ENCODE data around the gene ANKRD30A. TPM values are rescaled to one million over a fixed set of nuclear protein-coding genes. Genes with fewer than 3 reads are reported as not detected.

The ANKRD30A gene
- total RNA-seq, 2 donors from 2014 or later, result not detected

- no peak overlapping the region for H3K27ac ChIP-seq (ENCODE audit: low read depth, low read length)
- WGBS, 2 experiments (ENCODE audit: insufficient coverage in 1 of 2, insufficient read length in 1 of 2), result 96% methylated on average over 2 of the region's 2 CpGs; no CpG with 5 or more reads in 1 of the 2 experiments
- no peak overlapping the region for H3K4me3 ChIP-seq (ENCODE audit: low read length)
- Mint-ChIP-seq H3K27ac (no peak overlapping the region), H3K36me3 (ENCODE audit: low read depth) (no peaks in the 10 kb centered on the region), H3K4me3 (no peak overlapping the region), H3K4me1 (no peaks in the 10 kb centered on the region), H3K9me3 (peaks cover 63% of the 10 kb centered on the region), H3K27me3 (ENCODE audit: insufficient read depth) (no peaks in the 10 kb centered on the region)
- no peak overlapping the region for H3K9ac ChIP-seq (ENCODE audit: extremely low read depth, low read length, poor library complexity, severe bottlenecking)
- DNase-seq, result no peak
- H3K36me3 ChIP-seq (ENCODE audit: control insufficient read depth, insufficient read depth, low read length), result no peaks in the 10 kb centered on the region
- peaks cover 78% of the 10 kb centered on the region for H3K9me3 ChIP-seq (ENCODE audit: control insufficient read depth, low read length)
- no peak for TF ChIP-seq CTCF (conservative IDR thresholded peaks at IDR 0.05)
- H3K27me3 ChIP-seq (ENCODE audit: control insufficient read depth, insufficient read depth, low read length, poor library complexity, severe bottlenecking), result no peaks in the 10 kb centered on the region
- no peaks in the 10 kb centered on the region for H3K4me1 ChIP-seq (ENCODE audit: control insufficient read depth, insufficient read depth, low read length)
These were observed 99.8 kb downstream of the ANKRD30A start for GRCh38 chr10:37225163-37225562.

- no peak overlapping the region for H3K9ac ChIP-seq (ENCODE audit: extremely low read depth, low read length, poor library complexity, severe bottlenecking)
- no peaks in the 10 kb centered on the region for H3K36me3 Mint-ChIP-seq (ENCODE audit: low read depth)
- no peaks in the 10 kb centered on the region for H3K27me3 ChIP-seq (ENCODE audit: control insufficient read depth, insufficient read depth, low read length, poor library complexity, severe bottlenecking)
- no peak overlapping the region for H3K4me3 Mint-ChIP-seq
- no peaks in the 10 kb centered on the region for H3K4me1 ChIP-seq (ENCODE audit: control insufficient read depth, insufficient read depth, low read length)
- no peaks in the 10 kb centered on the region for H3K4me1 Mint-ChIP-seq
- no peak for DNase-seq
- H3K27ac Mint-ChIP-seq, result no peak overlapping the region
- no peaks in the 10 kb centered on the region for H3K36me3 ChIP-seq (ENCODE audit: control insufficient read depth, insufficient read depth, low read length)
- peaks cover 63% of the 10 kb centered on the region for H3K9me3 Mint-ChIP-seq
- no peak overlapping the region for H3K4me3 ChIP-seq (ENCODE audit: low read length)
- H3K27me3 Mint-ChIP-seq (ENCODE audit: insufficient read depth), result no peaks in the 10 kb centered on the region
- H3K27ac ChIP-seq (ENCODE audit: low read depth, low read length), result no peak overlapping the region
- H3K9me3 ChIP-seq (ENCODE audit: control insufficient read depth, low read length), result peaks cover 76% of the 10 kb centered on the region
- TF ChIP-seq CTCF (conservative IDR thresholded peaks at IDR 0.05), result no peak
These were observed 101.1 kb downstream of the ANKRD30A start for GRCh38 chr10:37226524-37226923.

- H3K27me3 Mint-ChIP-seq (ENCODE audit: insufficient read depth), result no peaks in the 10 kb centered on the region
- H3K9me3 Mint-ChIP-seq, result peaks cover 63% of the 10 kb centered on the region
- H3K4me3 Mint-ChIP-seq, result no peak overlapping the region
- no peaks in the 10 kb centered on the region for H3K4me1 ChIP-seq (ENCODE audit: control insufficient read depth, insufficient read depth, low read length)
- no peak for DNase-seq
- H3K4me1 Mint-ChIP-seq, result no peaks in the 10 kb centered on the region
- H3K36me3 ChIP-seq (ENCODE audit: control insufficient read depth, insufficient read depth, low read length), result no peaks in the 10 kb centered on the region
- no peak overlapping the region for H3K9ac ChIP-seq (ENCODE audit: extremely low read depth, low read length, poor library complexity, severe bottlenecking)
- no peaks in the 10 kb centered on the region for H3K36me3 Mint-ChIP-seq (ENCODE audit: low read depth)
- no peak overlapping the region for H3K27ac ChIP-seq (ENCODE audit: low read depth, low read length)
- no peak overlapping the region for H3K27ac Mint-ChIP-seq
- no peaks in the 10 kb centered on the region for H3K27me3 ChIP-seq (ENCODE audit: control insufficient read depth, insufficient read depth, low read length, poor library complexity, severe bottlenecking)
- no peak overlapping the region for H3K4me3 ChIP-seq (ENCODE audit: low read length)
- no peak for TF ChIP-seq CTCF (conservative IDR thresholded peaks at IDR 0.05)
- peaks cover 60% of the 10 kb centered on the region for H3K9me3 ChIP-seq (ENCODE audit: control insufficient read depth, low read length)
- 85% methylated on average over 3 of the region's 3 CpGs; no CpG with 5 or more reads in 1 of the 2 experiments for WGBS, 2 experiments (ENCODE audit: insufficient coverage in 1 of 2, insufficient read length in 1 of 2)
These were observed 109.3 kb downstream of the ANKRD30A start for GRCh38 chr10:37234692-37235091.
